GM21786 (cell line): Measurements from ENCODE around the gene EGR1.
"Not testable (repeated sequence)": the region's sequence is repeated elsewhere in the genome, so short reads cannot be mapped to it uniquely, and the experiment has no call there.

Experiments used
- ATAC-seq: cut with Tn5 transposase; IDR thresholded peaks from one replicate; pipeline ENCODE4 v1.9.1; 2021; ENCODE audit not compliant: unreplicated experiment

Gene EGR1

GRCh38 chr5:138506370-138507306 lies 41.4 kb downstream of the EGR1 start:
- ATAC-seq = no peak

- ATAC-seq = not testable (repeated sequence)
These were observed 42.2 kb downstream of the EGR1 start for GRCh38 chr5:138507485-138507884.

- no peak for ATAC-seq
These were observed 43.7 kb downstream of the EGR1 start for GRCh38 chr5:138508958-138509357.

- ATAC-seq = no peak
These were observed 48.7 kb downstream of the EGR1 start for GRCh38 chr5:138514021-138514420.

DNA sequence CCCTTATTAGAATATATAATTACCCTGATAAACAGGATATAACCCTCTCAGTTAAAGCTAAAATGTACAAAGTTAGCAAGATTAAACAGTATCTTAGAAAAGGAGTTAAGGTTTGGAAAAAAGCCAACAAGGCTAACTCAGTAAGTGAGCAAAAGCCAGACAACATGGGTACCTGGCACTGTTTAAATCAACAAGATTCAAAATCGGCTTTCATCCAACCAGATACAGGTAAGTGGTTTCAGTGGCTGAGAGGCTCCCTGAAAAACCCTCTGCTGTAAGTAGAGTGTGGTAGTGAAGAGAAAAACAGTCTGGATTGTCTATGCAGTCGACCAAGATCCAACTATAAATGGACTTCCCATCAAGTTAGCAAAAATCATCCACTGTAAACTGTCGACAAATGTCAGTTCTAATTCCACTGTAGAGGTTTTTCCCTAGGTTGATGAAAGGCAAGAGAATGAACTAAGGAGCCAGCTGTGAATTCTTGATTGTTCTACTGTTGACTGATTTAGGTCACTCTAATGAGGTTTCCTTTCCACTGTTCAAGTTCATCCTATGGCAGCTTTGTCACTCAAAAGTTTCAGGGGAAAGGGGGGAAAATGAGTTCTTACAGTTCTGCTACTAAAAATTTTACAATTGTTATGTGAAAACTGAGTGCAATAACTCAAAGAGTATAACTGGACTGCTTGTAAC lies 50.4 kb downstream of the EGR1 start:
- ATAC-seq = no peak

- ATAC-seq = no peak
These were observed 52.2 kb downstream of the EGR1 start for GRCh38 chr5:138517437-138517836.
